H9 (cell line): ENCODE data around the gene APBA2. TPM values are rescaled to one million over a fixed set of nuclear protein-coding genes. Genes with fewer than 3 reads are reported as not detected.

Source experiments
- DNase-seq: peaks from one replicate; pipeline ENCODE4 v3.0.0-alpha.2; 2017
- H2AFZ ChIP-seq: one replicate; pipeline ENCODE4 v1.6.1; 2013; ENCODE audit warnings: mild to moderate bottlenecking, low read length, control low read depth, moderate library complexity
- H2AK5ac ChIP-seq: 2 replicates; pipeline ENCODE4 v1.6.1; 2013; ENCODE audit warnings: low read length, control low read depth, mixed read lengths; ENCODE audit not compliant: insufficient read length
- H2BK120ac ChIP-seq: one replicate; pipeline ENCODE4 v1.6.1; 2013; ENCODE audit warnings: low read depth, mild to moderate bottlenecking, low read length, control low read depth, inconsistent platforms; ENCODE audit not compliant: poor library complexity, severe bottlenecking
- H2BK12ac ChIP-seq: 2 replicates; pipeline ENCODE4 v1.6.1; 2013; ENCODE audit warnings: low read length, control low read depth, mixed read lengths, low read depth; ENCODE audit not compliant: insufficient read length
- H2BK15ac ChIP-seq: 2 replicates; pipeline ENCODE4 v1.6.1; 2013; ENCODE audit warnings: low read depth, low read length, control low read depth
- H2BK20ac ChIP-seq: one replicate; pipeline ENCODE4 v1.6.1; 2013; ENCODE audit warnings: low read depth, mild to moderate bottlenecking, low read length, control low read depth, inconsistent platforms; ENCODE audit not compliant: poor library complexity, severe bottlenecking
- H2BK5ac ChIP-seq: 2 replicates; pipeline ENCODE4 v1.6.1; 2013; ENCODE audit warnings: low read length, control low read depth, mixed read lengths; ENCODE audit not compliant: insufficient read length
- H3K14ac ChIP-seq: 2 replicates; pipeline ENCODE4 v1.6.1; 2013; ENCODE audit warnings: low read length, control low read depth; ENCODE audit not compliant: insufficient read depth
- H3K18ac ChIP-seq: 2 replicates; pipeline ENCODE4 v1.6.1; 2013; ENCODE audit warnings: low read depth, mild to moderate bottlenecking, mixed read lengths, low read length, control low read depth; ENCODE audit not compliant: insufficient read length
- H3K23ac ChIP-seq: 2 replicates; pipeline ENCODE4 v1.6.1; 2013; ENCODE audit warnings: low read length, control low read depth, mixed read lengths, low read depth; ENCODE audit not compliant: insufficient read length
- H3K23me2 ChIP-seq: 2 replicates; pipeline ENCODE4 v1.6.1; 2013; ENCODE audit warnings: low read depth, mild to moderate bottlenecking, mixed read lengths, low read length, control low read depth; ENCODE audit not compliant: insufficient read length, poor library complexity, severe bottlenecking
- H3K27ac ChIP-seq: 2 replicates; pipeline ENCODE4 v1.5.1; 2013; ENCODE audit warnings: low read length, control low read depth, mixed read lengths, low read depth; ENCODE audit not compliant: insufficient read length
- H3K27me3 ChIP-seq: 2 replicates; pipeline ENCODE4 v1.6.1; 2013; ENCODE audit warnings: low read length, control low read depth, inconsistent platforms; ENCODE audit not compliant: insufficient read depth
- H3K4ac ChIP-seq: 2 replicates; pipeline ENCODE4 v1.6.1; 2013; ENCODE audit warnings: low read depth, mild to moderate bottlenecking, control low read depth, inconsistent platforms, low read length, moderate library complexity
- H3K4me1 ChIP-seq: 2 replicates; pipeline ENCODE4 v1.6.1; 2013; ENCODE audit warnings: low read length, control low read depth, inconsistent platforms; ENCODE audit not compliant: insufficient read depth
- H3K4me2 ChIP-seq: 2 replicates; pipeline ENCODE4 v1.6.1; 2013; ENCODE audit warnings: low read length, control low read depth, mixed read lengths; ENCODE audit not compliant: insufficient read length, insufficient read depth
- H3K56ac ChIP-seq: 2 replicates; pipeline ENCODE4 v1.6.1; 2013; ENCODE audit warnings: low read depth, mild to moderate bottlenecking, mixed read lengths, low read length, control low read depth; ENCODE audit not compliant: insufficient read length
- H3K79me1 ChIP-seq: 2 replicates; pipeline ENCODE4 v1.6.1; 2013; ENCODE audit warnings: low read depth, mild to moderate bottlenecking, moderate library complexity, low read length, control low read depth, inconsistent platforms; ENCODE audit not compliant: insufficient read depth, poor library complexity, severe bottlenecking
- H3K79me2 ChIP-seq: 2 replicates; pipeline ENCODE4 v1.6.1; 2013; ENCODE audit warnings: low read length, control low read depth, inconsistent platforms; ENCODE audit not compliant: insufficient read depth
- H3K9ac ChIP-seq: 2 replicates; pipeline ENCODE4 v1.6.1; 2013; ENCODE audit warnings: low read length, control low read depth, mixed read lengths; ENCODE audit not compliant: insufficient read length; ENCODE audit errors: extremely low read depth
- H3K9me3 ChIP-seq: one replicate; pipeline ENCODE4 v1.6.1; 2013; ENCODE audit warnings: low read depth, low read length, inconsistent platforms; ENCODE audit not compliant: control insufficient read depth
- H3T11ph ChIP-seq: one replicate; pipeline ENCODE4 v1.6.1; 2013; ENCODE audit warnings: mild to moderate bottlenecking, low read length, control low read depth, inconsistent platforms
- H4K20me1 ChIP-seq: one replicate; pipeline ENCODE4 v1.6.1; 2013; ENCODE audit not compliant: control insufficient read depth, insufficient read length, insufficient read depth
- H4K5ac ChIP-seq: 2 replicates; pipeline ENCODE4 v1.6.1; 2013; ENCODE audit warnings: low read depth, mild to moderate bottlenecking, mixed read lengths, low read length, control low read depth; ENCODE audit not compliant: insufficient read length
- H4K8ac ChIP-seq: replicated peaks from 2 replicates; pipeline ENCODE4 v1.6.1; 2013; ENCODE audit warnings: low read length, control low read depth, mixed read lengths, low read depth; ENCODE audit not compliant: insufficient read length
- H4K91ac ChIP-seq: 2 replicates; pipeline ENCODE4 v1.6.1; 2013; ENCODE audit warnings: low read depth, mild to moderate bottlenecking, moderate library complexity, mixed read lengths, low read length, control low read depth; ENCODE audit not compliant: insufficient read length
- H3K27ac Mint-ChIP-seq, 3 experiments: 2 replicates in 2 of 3; 3 replicates in 1 of 3; pipeline ENCODE4 v1.8.0; 2020 to 2021; ENCODE audit warnings: mixed read lengths in 3 of 3, mild to moderate bottlenecking in 1 of 3, moderate library complexity in 1 of 3
- H3K27me3 Mint-ChIP-seq: 2 replicates; pipeline ENCODE4 v1.8.0; 2021; ENCODE audit warnings: low read depth, mild to moderate bottlenecking, moderate library complexity, mixed read lengths
- H3K36me3 Mint-ChIP-seq, 3 experiments: 2 replicates in 2 of 3; 3 replicates in 1 of 3; pipeline ENCODE4 v1.8.0; 2020 to 2021; ENCODE audit warnings: low read depth in 3 of 3, mixed read lengths in 3 of 3; ENCODE audit not compliant: insufficient read depth in 1 of 3
- H3K4me1 Mint-ChIP-seq, 2 experiments: 2 replicates each; pipeline ENCODE4 v1.8.0; 2020; ENCODE audit warnings: mixed read lengths in 2 of 2
- H3K4me3 Mint-ChIP-seq, 2 experiments: 2 replicates in 1 of 2; 3 replicates in 1 of 2; pipeline ENCODE4 v1.8.0; 2020 to 2021; ENCODE audit warnings: mild to moderate bottlenecking in 2 of 2, mixed read lengths in 2 of 2, moderate library complexity in 1 of 2
- H3K9me3 Mint-ChIP-seq, 2 experiments: 2 replicates in 1 of 2; 3 replicates in 1 of 2; pipeline ENCODE4 v1.8.0; 2020; ENCODE audit warnings: mild to moderate bottlenecking in 2 of 2, mixed read lengths in 2 of 2, moderate library complexity in 1 of 2
- CTCF ChIP-seq: fragments of 200-600 bp; sonication (generic); conservative IDR thresholded peaks from 3 replicates; pipeline ENCODE4 v1.8.0; 2021; ENCODE audit warnings: antibody characterized with exemption, mild to moderate bottlenecking
- WGBS: extraction: QIAGEN DNeasy Blood & Tissue Kit; methylation state at CpG from one replicate; pipeline ENCODE4 v1.1.7; 2013; ENCODE audit warnings: missing lambda C conversion rate, low lambda C conversion rate, mixed read lengths; ENCODE audit not compliant: insufficient read length; ENCODE audit errors: extremely low coverage; 5-methylcytosine and 5-hydroxymethylcytosine counted together
- total RNA-seq: library from RNA; stranded (reverse); gene quantifications from 2 replicates; pipeline ENCODE4 v1.2.1, GENCODE V29; 2021

The APBA2 gene
- total RNA-seq, 1 experiment from 2014 or later: 14.3 TPM

- no peak overlapping the region for H3T11ph ChIP-seq
- H4K5ac ChIP-seq: no peak overlapping the region
- H3K9me3 Mint-ChIP-seq: peaks cover 11 to 18% of the 10 kb centered on the region in 2 experiments
- H3K27me3 Mint-ChIP-seq: peaks cover 1% of the 10 kb centered on the region; the same call in 1 of the 2 replicates
- peaks cover 4% of the 10 kb centered on the region for H3K9me3 ChIP-seq
- H3K4me3 Mint-ChIP-seq: no peak overlapping the region
- no peaks in the 10 kb centered on the region for H3K79me2 ChIP-seq
- H2BK5ac ChIP-seq: no peak overlapping the region
- no peak overlapping the region for H3K4ac ChIP-seq
- no peak overlapping the region for H3K27ac ChIP-seq
- H3K9ac ChIP-seq: no peak overlapping the region
- no CpG with 5 or more reads among the region's 7 CpGs for WGBS
- no peak overlapping the region for H3K18ac ChIP-seq
- H3K27ac Mint-ChIP-seq: peak overlapping the region in 1 of 3 experiments; percentile 56; a peak in 1 of 7 replicates
- H4K20me1 ChIP-seq: no peaks in the 10 kb centered on the region
- no peak for DNase-seq
- H3K23ac ChIP-seq: no peak overlapping the region
- peaks cover 19 to 34% of the 10 kb centered on the region in 2 experiments for H3K4me1 Mint-ChIP-seq
- H4K8ac ChIP-seq: no peak overlapping the region
- H3K56ac ChIP-seq: no peak overlapping the region
- H2BK12ac ChIP-seq: no peak overlapping the region
- no peak overlapping the region for H3K4me2 ChIP-seq
- peaks cover 4% of the 10 kb centered on the region; the same call in 1 of the 2 replicates for H3K4me1 ChIP-seq
- H3K23me2 ChIP-seq: no peaks in the 10 kb centered on the region
- H2BK20ac ChIP-seq: no peak overlapping the region
- H4K91ac ChIP-seq: no peak overlapping the region
- no peak overlapping the region for H2BK15ac ChIP-seq
- no peaks in the 10 kb centered on the region for H3K27me3 ChIP-seq
- H2AFZ ChIP-seq: no peak overlapping the region
- no peaks in the 10 kb centered on the region for H3K79me1 ChIP-seq
- no peak overlapping the region for H3K14ac ChIP-seq
- no peak overlapping the region for H2BK120ac ChIP-seq
- no peak for TF ChIP-seq CTCF
- no peak overlapping the region for H2AK5ac ChIP-seq
- H3K36me3 Mint-ChIP-seq: peaks cover 5 to 20% (median 13%) of the 10 kb centered on the region in 3 experiments; a peak in 6 of 7 replicates
Observed at GRCh38 chr15:29062626-29063025, 176.9 kb downstream of the APBA2 start.
